ENCODE measurements around the gene IL31RA. TPM values are rescaled to one million over a fixed set of nuclear protein-coding genes. Genes with fewer than 3 reads are reported as not detected.

IL31RA gene
- total RNA-seq, 4 donors from 2014 or later = 0.29 TPM; not detected in 3

DNA sequence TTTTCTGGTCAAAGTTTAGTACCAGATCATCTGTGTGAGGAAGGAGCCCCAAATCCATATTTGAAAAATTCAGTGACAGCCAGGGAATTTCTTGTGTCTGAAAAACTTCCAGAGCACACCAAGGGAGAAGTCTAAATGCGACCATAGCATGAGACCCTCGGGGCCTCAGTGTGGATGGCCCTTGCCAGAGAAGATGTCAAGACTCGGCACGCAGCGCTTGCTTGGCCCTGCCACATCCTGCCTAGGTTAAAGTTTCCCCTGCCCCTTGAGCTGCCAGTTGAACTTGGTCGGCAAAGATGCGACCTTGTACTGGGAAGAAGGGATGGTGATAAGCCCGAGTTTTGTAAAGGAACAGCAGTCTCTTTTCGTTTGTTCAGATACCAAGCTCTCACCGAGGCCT is 65.8 kb downstream of the IL31RA start:
- ATAC-seq (no peak), DNase-seq (no peak)
- H3K36me3 ChIP-seq = no peaks in the 10 kb centered on the region
- no peak for TF ChIP-seq POLR2A (IDR thresholded peaks at IDR 0.05)
- TF ChIP-seq, protein P1, sequence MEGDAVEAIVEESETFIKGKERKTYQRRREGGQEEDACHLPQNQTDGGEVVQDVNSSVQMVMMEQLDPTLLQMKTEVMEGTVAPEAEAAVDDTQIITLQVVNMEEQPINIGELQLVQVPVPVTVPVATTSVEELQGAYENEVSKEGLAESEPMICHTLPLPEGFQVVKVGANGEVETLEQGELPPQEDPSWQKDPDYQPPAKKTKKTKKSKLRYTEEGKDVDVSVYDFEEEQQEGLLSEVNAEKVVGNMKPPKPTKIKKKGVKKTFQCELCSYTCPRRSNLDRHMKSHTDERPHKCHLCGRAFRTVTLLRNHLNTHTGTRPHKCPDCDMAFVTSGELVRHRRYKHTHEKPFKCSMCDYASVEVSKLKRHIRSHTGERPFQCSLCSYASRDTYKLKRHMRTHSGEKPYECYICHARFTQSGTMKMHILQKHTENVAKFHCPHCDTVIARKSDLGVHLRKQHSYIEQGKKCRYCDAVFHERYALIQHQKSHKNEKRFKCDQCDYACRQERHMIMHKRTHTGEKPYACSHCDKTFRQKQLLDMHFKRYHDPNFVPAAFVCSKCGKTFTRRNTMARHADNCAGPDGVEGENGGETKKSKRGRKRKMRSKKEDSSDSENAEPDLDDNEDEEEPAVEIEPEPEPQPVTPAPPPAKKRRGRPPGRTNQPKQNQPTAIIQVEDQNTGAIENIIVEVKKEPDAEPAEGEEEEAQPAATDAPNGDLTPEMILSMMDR (IDR thresholded peaks at IDR 0.05 in 4 of 5, conservative IDR thresholded peaks at IDR 0.05 in 1 of 5) = no peak
- H3K9me3 ChIP-seq = no peaks in the 10 kb centered on the region
- no peak overlapping the region for H3K27ac ChIP-seq
- H3K27me3 ChIP-seq = no peaks in the 10 kb centered on the region
- H3K4me1 ChIP-seq = no peaks in the 10 kb centered on the region
- intact Hi-C loops (cut with DNase I; ENCODE audit: low total_unique reads) = no loop called here
- in situ Hi-C loops (cut with MboI; ENCODE audit: low sequenced_read_pairs in 4 of 4) = no loop called here
- no peak overlapping the region for H3K4me3 ChIP-seq

GRCh38 chr5:55917402-55918086 is 66.4 kb downstream of the IL31RA start:
- Histone ChIP-seq H3K4me1 (no peaks in the 10 kb centered on the region), H3K27ac (no peak overlapping the region), H3K36me3 (no peaks in the 10 kb centered on the region), H3K9me3 (no peaks in the 10 kb centered on the region), H3K4me3 (no peak overlapping the region), H3K27me3 (no peaks in the 10 kb centered on the region)
- TF ChIP-seq, protein P1 (IDR thresholded peaks at IDR 0.05 in 4 of 5, conservative IDR thresholded peaks at IDR 0.05 in 1 of 5) = no peak
- TF ChIP-seq POLR2A (IDR thresholded peaks at IDR 0.05) = no peak
- in situ Hi-C loops (cut with MboI; ENCODE audit: low sequenced_read_pairs in 4 of 4) = no loop called here
- no peak for ATAC-seq
- intact Hi-C loops (cut with DNase I; ENCODE audit: low total_unique reads) = no loop called here
- no peak for DNase-seq

GRCh38 chr5:55918087-55919035 is 67.2 kb downstream of the IL31RA start:
- in situ Hi-C loops (cut with MboI; ENCODE audit: low sequenced_read_pairs in 4 of 4) = no loop called here
- intact Hi-C loops (cut with DNase I; ENCODE audit: low total_unique reads) = no loop called here

GRCh38 chr5:55919625-55920024 is 68.5 kb downstream of the IL31RA start:
- ATAC-seq = no peak
- in situ Hi-C loops (cut with MboI; ENCODE audit: low sequenced_read_pairs in 4 of 4) = no loop called here

More at GRCh38 chr5:55918087-55919035, 67.2 kb downstream of the IL31RA start:
- TF ChIP-seq, protein P1 (IDR thresholded peaks at IDR 0.05 in 4 of 5, conservative IDR thresholded peaks at IDR 0.05 in 1 of 5) = no peak
- no peak for TF ChIP-seq POLR2A (IDR thresholded peaks at IDR 0.05)
- Histone ChIP-seq H3K36me3 (no peaks in the 10 kb centered on the region), H3K4me3 (no peak overlapping the region), H3K9me3 (no peaks in the 10 kb centered on the region), H3K27me3 (no peaks in the 10 kb centered on the region), H3K27ac (no peak overlapping the region), H3K4me1 (no peaks in the 10 kb centered on the region)
- DNase-seq = no peak
- no peak for ATAC-seq

More at GRCh38 chr5:55919625-55920024, 68.5 kb downstream of the IL31RA start:
- no peaks in the 10 kb centered on the region for H3K9me3 ChIP-seq
- TF ChIP-seq POLR2A (IDR thresholded peaks at IDR 0.05) = no peak
- TF ChIP-seq, protein P1 (IDR thresholded peaks at IDR 0.05 in 4 of 5, conservative IDR thresholded peaks at IDR 0.05 in 1 of 5) = no peak
- DNase-seq = no peak
- H3K27me3 ChIP-seq = no peaks in the 10 kb centered on the region
- H3K4me3 ChIP-seq = no peak overlapping the region
- H3K36me3 ChIP-seq = no peaks in the 10 kb centered on the region
- H3K27ac ChIP-seq = no peak overlapping the region
- intact Hi-C loops (cut with DNase I; ENCODE audit: low total_unique reads) = no loop called here
- H3K4me1 ChIP-seq = no peaks in the 10 kb centered on the region
